HT-29 (cell line): ENCODE results near the gene ITSN2. TPM values are rescaled to one million over a fixed set of nuclear protein-coding genes. Genes with fewer than 3 reads are reported as not detected.
"Not testable (repeated sequence)": the region's sequence is repeated elsewhere in the genome, so short reads cannot be mapped to it uniquely, and the experiment has no call there.

Source experiments
- DNase-seq: peaks from one replicate; pipeline ENCODE4 v3.0.0-alpha.2; 2015; ENCODE audit warnings: low spot score
- total RNA-seq: library from RNA; depleted of rRNA; stranded (reverse); fragments of >200 nt; shearing (Covaris generic); gene quantifications from 2 replicates; pipeline ENCODE4 v1.2.3, GENCODE V29; 2014

Gene ITSN2
- total RNA-seq, 1 experiment from 2014 or later = 28.1 TPM

- DNase-seq = no peak
Observed at GRCh38 chr2:24363301-24363700, 3.0 kb upstream of the ITSN2 start.

DNA sequence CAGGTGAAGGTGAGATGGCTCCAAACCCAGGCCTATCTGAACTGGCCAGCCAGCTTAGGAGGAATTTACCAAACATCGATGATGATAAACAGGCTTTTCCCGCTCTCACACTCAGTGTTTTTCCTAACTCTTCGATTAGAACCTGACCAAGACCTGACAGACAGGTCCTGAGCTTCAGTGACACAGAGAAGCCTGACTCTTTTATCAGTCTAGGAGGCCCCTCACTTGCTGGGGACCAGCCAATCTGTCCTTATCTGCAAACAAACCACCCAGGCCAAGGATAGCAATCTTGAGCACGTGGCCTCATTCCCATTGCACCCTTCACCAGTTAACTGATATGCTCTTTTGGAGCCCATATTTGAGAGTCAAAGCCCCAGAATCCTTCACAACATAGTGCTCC is 1.9 kb upstream of the ITSN2 start:
- no peak for DNase-seq

- no peak for DNase-seq
Observed at GRCh38 chr2:24360963-24361330, 611 bp upstream of the ITSN2 start.

GRCh38 chr2:24359129-24360049 is 947 bp downstream of the ITSN2 start:
- DNase-seq = peak; percentile 53

GRCh38 chr2:24357767-24358166 is 2.6 kb downstream of the ITSN2 start:
- DNase-seq = not testable (repeated sequence)

DNA sequence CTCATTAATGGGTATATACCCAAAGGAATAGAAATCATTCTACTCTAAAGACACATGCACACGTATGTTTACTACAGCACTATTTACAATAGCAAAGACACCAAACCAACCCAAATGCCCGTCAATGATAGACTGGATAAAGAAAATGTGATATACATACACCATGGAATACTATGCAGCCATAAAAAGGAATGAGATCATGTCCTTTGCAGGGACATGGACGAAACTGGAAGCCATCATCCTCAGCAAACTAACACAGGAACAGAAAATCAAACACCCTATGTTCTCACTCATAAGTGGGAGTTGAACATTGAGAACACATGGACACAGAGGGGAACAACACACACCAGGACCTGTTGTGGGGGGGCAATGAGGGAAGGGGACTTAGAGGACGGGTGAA is 3.2 kb downstream of the ITSN2 start:
- not testable (repeated sequence) for DNase-seq

GRCh38 chr2:24354957-24355356 is 5.4 kb downstream of the ITSN2 start:
- DNase-seq = no peak

DNA sequence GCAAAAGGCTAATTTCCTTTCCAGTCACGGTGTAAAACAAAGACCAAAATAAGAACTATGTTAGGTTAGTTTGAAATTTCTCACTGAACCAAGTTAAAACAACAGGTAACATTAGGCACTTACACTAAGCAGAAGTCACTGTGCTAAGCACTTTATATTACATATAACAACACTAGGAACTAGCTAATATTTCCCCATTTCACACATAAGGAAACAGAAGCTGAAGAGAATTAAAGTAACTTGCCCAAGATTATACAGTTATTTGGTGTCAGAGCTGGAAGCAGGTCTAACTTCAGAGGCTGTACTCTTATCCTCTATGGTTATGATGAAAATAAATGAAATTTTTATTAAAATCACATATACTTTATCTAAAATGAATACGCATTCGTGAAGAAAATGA is 5.9 kb downstream of the ITSN2 start:
- DNase-seq = no peak

- DNase-seq = no peak
Observed at GRCh38 chr2:24353973-24354372, 6.4 kb downstream of the ITSN2 start.

DNA sequence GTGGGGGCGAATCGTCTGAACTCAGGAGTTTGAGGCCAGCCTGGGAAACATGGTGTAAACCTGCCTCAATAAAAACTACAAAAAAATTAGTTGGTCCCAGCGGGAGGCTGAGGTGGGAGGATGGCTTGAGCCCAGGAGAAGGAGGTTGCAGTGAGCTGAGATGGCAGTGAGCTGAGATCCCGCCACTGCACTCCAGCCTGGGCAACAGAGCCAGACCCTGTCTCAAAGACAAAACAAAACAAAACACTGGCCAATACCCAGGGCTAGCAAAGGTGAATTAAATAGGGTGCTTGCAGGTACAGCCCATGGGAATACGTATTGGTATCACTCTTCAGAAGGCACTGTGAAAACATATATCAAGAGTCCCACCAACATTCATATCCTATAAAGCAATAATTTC is 7.0 kb downstream of the ITSN2 start:
- no peak for DNase-seq

- DNase-seq = no peak
Observed at GRCh38 chr2:24352664-24353063, 7.7 kb downstream of the ITSN2 start.

- no peak for DNase-seq
Observed at GRCh38 chr2:24351981-24352380, 8.4 kb downstream of the ITSN2 start.

DNA sequence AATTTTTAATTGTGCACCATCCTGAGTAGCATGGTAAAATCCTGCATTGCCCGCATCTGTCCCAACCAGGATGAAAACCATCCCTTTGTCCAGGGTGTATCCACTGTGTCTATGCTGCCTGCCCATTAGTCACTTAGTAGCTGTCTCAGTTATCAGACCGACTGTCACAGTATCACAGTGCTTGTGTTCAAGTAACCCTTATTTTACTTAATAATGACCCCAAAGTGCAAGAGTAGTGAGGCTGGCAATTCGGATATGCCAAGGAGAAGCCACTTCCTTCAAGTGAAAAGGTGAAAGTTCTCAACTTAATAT is 8.8 kb downstream of the ITSN2 start:
- DNase-seq = no peak

GRCh38 chr2:24350826-24351626 is 9.3 kb downstream of the ITSN2 start:
- DNase-seq = no peak

DNA sequence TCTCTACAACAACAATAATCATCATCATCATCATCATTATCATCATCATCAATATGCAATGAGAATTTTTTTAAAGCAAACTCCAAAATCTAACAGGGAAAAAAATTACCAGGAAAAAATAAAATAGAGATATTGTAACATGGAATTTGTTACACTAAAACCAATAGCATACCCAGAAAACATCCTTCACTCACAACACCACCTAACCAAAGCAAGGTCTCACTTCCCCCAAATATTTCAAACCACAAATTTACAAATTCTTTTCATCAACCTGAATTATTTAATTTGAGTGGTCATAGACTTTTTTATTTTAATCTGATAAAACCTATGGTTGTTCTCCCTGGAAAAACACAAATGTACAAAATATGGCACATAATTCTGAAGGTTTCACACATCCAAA is 11.2 kb downstream of the ITSN2 start:
- no peak for DNase-seq

DNA sequence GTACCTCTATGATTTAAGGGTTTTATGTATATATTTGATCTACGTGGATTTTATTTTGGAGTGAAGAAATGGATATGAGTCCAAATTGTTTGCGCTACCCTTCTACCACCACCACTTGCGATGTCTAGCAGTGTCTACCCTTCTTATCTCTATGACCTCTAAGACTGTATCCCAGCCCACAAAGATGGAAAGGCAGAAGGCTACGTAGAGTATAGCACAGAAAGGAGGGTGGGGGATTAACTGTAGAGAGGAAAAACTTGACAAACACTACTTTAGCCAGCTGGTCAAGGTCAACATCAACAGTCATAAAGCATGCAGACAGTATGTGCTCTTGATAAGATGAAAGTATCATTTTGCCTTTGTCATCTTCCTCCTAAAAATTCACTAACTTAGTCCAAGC is 14.4 kb downstream of the ITSN2 start:
- no peak for DNase-seq

DNA sequence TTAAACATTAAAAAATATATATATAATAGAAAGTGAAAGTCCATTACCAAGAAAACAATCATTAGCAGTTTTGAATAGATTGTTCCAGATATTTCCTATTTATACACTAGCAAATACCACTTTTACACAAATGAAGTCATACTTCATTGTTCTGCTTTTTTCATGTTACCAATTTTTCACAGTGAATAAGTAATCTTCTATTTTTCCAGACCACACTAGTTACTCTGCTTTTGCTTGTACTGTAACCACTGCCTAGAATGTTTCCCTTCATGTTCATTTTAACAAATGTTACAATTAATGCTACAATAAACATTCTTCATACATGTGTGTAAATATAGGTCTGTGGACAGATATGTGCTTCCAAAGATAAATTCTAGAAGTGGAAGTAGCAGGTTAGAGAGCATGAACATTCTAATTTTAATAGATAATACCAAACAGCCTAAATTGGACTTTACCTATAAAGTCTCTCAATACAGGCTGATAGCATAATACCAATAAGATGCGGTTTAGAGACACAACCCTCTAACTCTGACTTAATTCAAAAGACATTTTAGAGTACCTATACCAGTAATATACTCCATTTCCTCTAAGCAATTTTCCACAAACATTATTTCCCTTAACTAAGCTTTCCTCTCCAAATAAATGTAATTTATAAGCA is 17.0 kb downstream of the ITSN2 start:
- DNase-seq = no peak

- no peak for DNase-seq
Observed at GRCh38 chr2:24342110-24342910, 18.0 kb downstream of the ITSN2 start.

GRCh38 chr2:24339856-24340262 is 20.5 kb downstream of the ITSN2 start:
- no peak for DNase-seq

DNA sequence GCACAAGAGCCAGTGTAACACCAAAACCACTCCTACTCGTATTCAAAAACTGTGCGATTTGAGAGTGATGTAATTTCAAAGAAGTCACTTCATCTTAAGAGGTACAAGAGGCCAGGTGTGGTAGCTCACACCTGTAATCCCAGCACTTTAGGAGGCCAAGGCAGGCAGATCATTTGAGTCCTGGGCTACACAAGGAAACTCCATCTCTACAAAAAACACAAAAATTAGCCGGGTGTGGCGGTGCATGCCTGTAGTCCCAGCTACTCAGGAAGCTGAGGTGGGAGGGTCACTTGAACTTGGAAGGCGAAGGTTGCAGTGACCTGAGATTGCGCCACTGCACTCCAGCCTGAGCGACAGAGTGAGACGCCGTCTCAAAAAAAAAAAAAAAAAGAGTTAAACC is 21.2 kb downstream of the ITSN2 start:
- DNase-seq = not testable (repeated sequence)

GRCh38 chr2:24337890-24338289 is 22.4 kb downstream of the ITSN2 start:
- DNase-seq = no peak

- no peak for DNase-seq
Observed at GRCh38 chr2:24336811-24337210, 23.5 kb downstream of the ITSN2 start.
